ENCODE results near the gene CCDC137. TPM values are rescaled to one million over a fixed set of nuclear protein-coding genes. Genes with fewer than 3 reads are reported as not detected.

CCDC137 gene
- total RNA-seq, 4 donors from 2014 or later = 10.9 to 35.7 (median 14.4) TPM

- H3K36me3 ChIP-seq = peaks cover 0 to 13% (median 0%) of the 10 kb centered on the region in 3 donors
- no peaks in the 10 kb centered on the region for H3K4me1 ChIP-seq
- no peak for DNase-seq (ENCODE audit: low spot score in 2 of 2)
- WGBS, 2 donors = 78 to 84% methylated on average over 18 to 26 of the region's 29 CpGs
- no peak overlapping the region for H3K4me3 ChIP-seq
- no peak for TF ChIP-seq EP300 (IDR thresholded peaks at IDR 0.05)
- no peak for TF ChIP-seq POLR2A (IDR thresholded peaks at IDR 0.05)
- TF ChIP-seq CTCF (IDR thresholded peaks at IDR 0.05) = no peak
- H3K27me3 ChIP-seq = peaks cover 0 to 34% of the 10 kb centered on the region in 2 donors
- no peak overlapping the region for H3K27ac ChIP-seq
- H3K9me3 ChIP-seq = peaks cover 0 to 8% (median 0%) of the 10 kb centered on the region in 4 donors
Measured at GRCh38 chr17:81644976-81645952, 21.3 kb upstream of the CCDC137 start.

GRCh38 chr17:81646869-81647600 lies 19.5 kb upstream of the CCDC137 start:
- TF ChIP-seq EP300 (IDR thresholded peaks at IDR 0.05) (no peak), CTCF (IDR thresholded peaks at IDR 0.05) (no peak), POLR2A (IDR thresholded peaks at IDR 0.05) (no peak)
- peaks cover 0 to 4% (median 0%) of the 10 kb centered on the region in 3 donors for H3K36me3 ChIP-seq
- 60 to 64% methylated on average over 11 to 12 of the region's 12 CpGs for WGBS, 2 donors
- DNase-seq (ENCODE audit: low spot score in 2 of 2) = no peak
- no peak overlapping the region for H3K27ac ChIP-seq
- peaks cover 0 to 8% (median 0%) of the 10 kb centered on the region in 4 donors for H3K9me3 ChIP-seq
- no peak overlapping the region for H3K4me3 ChIP-seq
- H3K27me3 ChIP-seq = peaks cover 0 to 52% of the 10 kb centered on the region in 2 donors
- H3K4me1 ChIP-seq = no peaks in the 10 kb centered on the region

- no peak overlapping the region for H3K27ac ChIP-seq
- H3K9me3 ChIP-seq = peaks cover 0 to 8% (median 0%) of the 10 kb centered on the region in 4 donors
- H3K4me1 ChIP-seq = no peaks in the 10 kb centered on the region
- 35 to 49% methylated on average over 13 to 21 of the region's 21 CpGs for WGBS, 2 donors
- H3K27me3 ChIP-seq = peaks cover 0 to 53% of the 10 kb centered on the region in 2 donors
- no peaks in the 10 kb centered on the region for H3K36me3 ChIP-seq
- no peak for DNase-seq (ENCODE audit: low spot score in 2 of 2)
- no peak overlapping the region for H3K4me3 ChIP-seq
- TF ChIP-seq CTCF (IDR thresholded peaks at IDR 0.05) = no peak
Measured at GRCh38 chr17:81647640-81648012, 18.9 kb upstream of the CCDC137 start.

DNA sequence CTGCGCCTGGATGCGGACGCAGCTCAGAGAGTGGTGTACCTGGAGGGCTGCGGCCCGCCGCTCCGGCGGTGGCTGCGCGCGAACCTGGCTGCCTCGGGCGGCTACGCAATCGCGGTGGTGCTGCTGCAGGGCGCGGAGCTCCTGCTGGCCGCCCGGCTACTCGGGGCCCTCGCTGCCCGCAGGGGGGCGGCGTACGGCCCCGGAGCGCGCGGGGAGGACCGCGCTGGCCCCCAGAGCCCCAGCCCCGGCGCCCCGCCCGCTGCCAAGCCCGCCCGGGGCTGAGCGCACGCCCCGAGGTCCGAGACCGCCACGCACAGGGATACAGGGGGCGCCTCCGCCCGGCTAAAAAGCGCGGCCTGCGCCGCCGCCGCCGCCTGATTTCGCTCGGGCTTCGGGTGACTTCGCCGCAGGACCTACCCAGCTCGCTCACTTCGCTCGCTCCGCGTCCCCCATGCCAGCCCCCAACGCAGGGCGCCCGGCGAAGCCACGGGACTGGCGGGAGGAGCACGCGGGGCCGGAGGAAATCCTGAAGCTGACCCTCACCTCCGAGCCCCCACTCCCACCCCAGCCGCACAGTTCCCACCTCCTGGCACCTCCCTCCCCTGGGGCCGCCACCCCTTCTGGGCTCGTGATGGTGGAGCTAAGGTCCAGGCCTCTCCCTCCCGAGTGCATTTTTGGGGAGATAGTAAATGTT lies 18.4 kb upstream of the CCDC137 start:
- H3K9me3 ChIP-seq = peaks cover 0 to 8% (median 0%) of the 10 kb centered on the region in 4 donors
- no peak for DNase-seq (ENCODE audit: low spot score in 2 of 2)
- TF ChIP-seq POLR2A (IDR thresholded peaks at IDR 0.05) (no peak), EP300 (IDR thresholded peaks at IDR 0.05) (no peak)
- 4 to 11% methylated on average over 20 to 31 of the region's 78 CpGs for WGBS, 2 donors
- no peaks in the 10 kb centered on the region for H3K36me3 ChIP-seq
- H3K27me3 ChIP-seq = peaks cover 0 to 58% of the 10 kb centered on the region in 2 donors
- H3K27ac ChIP-seq = no peak overlapping the region
- H3K4me3 ChIP-seq = no peak overlapping the region
- H3K4me1 ChIP-seq = no peaks in the 10 kb centered on the region

DNA sequence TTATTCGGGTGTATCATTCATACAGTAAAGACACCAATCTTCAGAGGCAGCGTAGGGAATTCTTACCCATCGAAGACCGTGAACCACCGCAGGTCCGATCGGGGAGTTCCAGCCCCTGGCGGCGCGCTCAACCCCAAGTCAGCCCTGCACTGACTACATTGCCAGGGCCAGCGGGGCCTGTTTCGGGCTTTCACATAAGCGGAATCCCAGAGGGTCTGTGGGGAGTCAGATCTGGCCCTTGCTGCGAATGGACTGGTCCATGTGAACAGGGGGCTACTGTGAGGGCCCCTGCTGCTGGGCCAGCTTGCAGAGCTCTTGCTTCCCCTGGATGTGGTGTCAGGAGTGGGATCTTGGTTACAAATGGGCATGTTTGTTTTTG lies 17.8 kb upstream of the CCDC137 start:
- Histone ChIP-seq H3K36me3 (no peaks in the 10 kb centered on the region), H3K4me3 (no peak overlapping the region), H3K4me1 (no peaks in the 10 kb centered on the region), H3K27me3 (peaks cover 0 to 63% of the 10 kb centered on the region in 2 donors), H3K9me3 (peaks cover 0 to 8% (median 0%) of the 10 kb centered on the region in 4 donors), H3K27ac (no peak overlapping the region)
- TF ChIP-seq CTCF (IDR thresholded peaks at IDR 0.05) (no peak), EP300 (IDR thresholded peaks at IDR 0.05) (no peak), POLR2A (IDR thresholded peaks at IDR 0.05) (no peak)
- no peak for DNase-seq (ENCODE audit: low spot score in 2 of 2)
- 72 to 77% methylated on average over 12 to 14 of the region's 14 CpGs for WGBS, 2 donors
